Thoracic aorta (tissue), 2 donors: Measurements from ENCODE around the gene CSK. TPM values are rescaled to one million over a fixed set of nuclear protein-coding genes. Genes with fewer than 3 reads are reported as not detected.

Experiments used
- ATAC-seq: fragments of 150-250 bp; one replicate; pipeline ENCODE4 v1.8.0; 2017; ENCODE audit warnings: low read depth; ENCODE audit not compliant: insufficient number of reproducible peaks, low FRiP score
- DNase-seq: peaks from one replicate; pipeline ENCODE4 v3.0.0-alpha.2; 2020; ENCODE audit warnings: low spot score
- H3K27ac ChIP-seq, 2 donors: fragments of 200-600 bp; sonication (generic); 1 replicate in 1 of 2; 2 replicates in 1 of 2; pipeline ENCODE4 v1.5.1; 2016; ENCODE audit warnings: mild to moderate bottlenecking in 2 of 2, moderate library complexity in 2 of 2
- H3K27me3 ChIP-seq: fragments of 200-600 bp; sonication (generic); replicated peaks from 2 replicates; pipeline ENCODE4 v1.6.0; 2016; ENCODE audit warnings: mild to moderate bottlenecking; ENCODE audit not compliant: insufficient read depth
- H3K36me3 ChIP-seq: fragments of 200-600 bp; sonication (generic); one replicate; pipeline ENCODE4 v1.5.1; 2016
- H3K4me1 ChIP-seq, 2 donors: fragments of 200-600 bp; sonication (generic); 1 replicate in 1 of 2; 2 replicates in 1 of 2; pipeline versions ENCODE4 v1.5.1 to v1.6.0; 2016; ENCODE audit warnings: low read depth in 2 of 2, mild to moderate bottlenecking in 1 of 2; ENCODE audit not compliant: control insufficient read depth in 1 of 2
- H3K4me3 ChIP-seq: fragments of 200-600 bp; sonication (generic); 2 replicates; pipeline ENCODE4 v1.5.1; 2016; ENCODE audit warnings: mild to moderate bottlenecking
- H3K9me3 ChIP-seq: fragments of 200-600 bp; sonication (generic); 2 replicates; pipeline ENCODE4 v1.5.1; 2016
- CTCF ChIP-seq: fragments of 200-600 bp; sonication (generic); IDR thresholded peaks from one replicate; pipeline ENCODE4 v1.5.1; 2019; ENCODE audit warnings: antibody characterized with exemption
- total RNA-seq, 2 donors: library from RNA; depleted of rRNA; stranded (reverse); fragments of >200 nt; gene quantifications; one replicate each; pipeline versions ENCODE4 v1.1.0 to v1.2.3, GENCODE V29; 2016

CSK gene
- total RNA-seq, 2 donors from 2014 or later, result 32.7 to 61.6 TPM

- Histone ChIP-seq H3K4me3 (no peak overlapping the region), H3K4me1 (no peaks in the 10 kb centered on the region), H3K27ac (no peak overlapping the region), H3K27me3 (no peaks in the 10 kb centered on the region), H3K36me3 (no peaks in the 10 kb centered on the region), H3K9me3 (no peaks in the 10 kb centered on the region)
- no peak for ATAC-seq
- TF ChIP-seq CTCF, result no peak
- DNase-seq, result no peak
Observed at GRCh38 chr15:74752011-74752410, 29.9 kb upstream of the CSK start.

GRCh38 chr15:74752531-74752930, 29.3 kb upstream of the CSK start:
- TF ChIP-seq CTCF, result no peak
- no peaks in the 10 kb centered on the region for H3K9me3 ChIP-seq
- no peaks in the 10 kb centered on the region for H3K36me3 ChIP-seq
- H3K4me1 ChIP-seq, result no peaks in the 10 kb centered on the region
- H3K27me3 ChIP-seq, result no peaks in the 10 kb centered on the region
- H3K27ac ChIP-seq, result no peak overlapping the region
- no peak overlapping the region for H3K4me3 ChIP-seq
- DNase-seq, result no peak
- no peak for ATAC-seq

GRCh38 chr15:74754593-74755215, 27.2 kb upstream of the CSK start:
- Histone ChIP-seq H3K4me1 (no peaks in the 10 kb centered on the region), H3K27me3 (no peaks in the 10 kb centered on the region), H3K4me3 (no peak overlapping the region), H3K36me3 (no peaks in the 10 kb centered on the region), H3K27ac (no peak overlapping the region), H3K9me3 (no peaks in the 10 kb centered on the region)
- no peak for TF ChIP-seq CTCF
- no peak for DNase-seq
- ATAC-seq, result no peak

- Histone ChIP-seq H3K27me3 (no peaks in the 10 kb centered on the region), H3K4me3 (no peak overlapping the region), H3K36me3 (no peaks in the 10 kb centered on the region), H3K27ac (no peak overlapping the region), H3K4me1 (no peaks in the 10 kb centered on the region), H3K9me3 (no peaks in the 10 kb centered on the region)
- ATAC-seq, result no peak
- DNase-seq, result no peak
- TF ChIP-seq CTCF, result no peak
Observed at GRCh38 chr15:74758736-74759135, 23.1 kb upstream of the CSK start.

GRCh38 chr15:74762791-74763150, 19.1 kb upstream of the CSK start:
- DNase-seq, result no peak
- H3K36me3 ChIP-seq, result no peaks in the 10 kb centered on the region
- no peak overlapping the region for H3K27ac ChIP-seq
- no peak overlapping the region for H3K4me3 ChIP-seq
- H3K27me3 ChIP-seq, result no peaks in the 10 kb centered on the region
- H3K9me3 ChIP-seq, result no peaks in the 10 kb centered on the region
- no peaks in the 10 kb centered on the region for H3K4me1 ChIP-seq
- no peak for ATAC-seq
- no peak for TF ChIP-seq CTCF
